HG02610 (cell line): ENCODE data around the gene EVA1A.

Experiments
- ATAC-seq: cut with Tn5 transposase; IDR thresholded peaks from one replicate; pipeline ENCODE4 v1.9.1; 2021; ENCODE audit warnings: mild to moderate bottlenecking, moderate library complexity; ENCODE audit not compliant: unreplicated experiment

Gene EVA1A

DNA sequence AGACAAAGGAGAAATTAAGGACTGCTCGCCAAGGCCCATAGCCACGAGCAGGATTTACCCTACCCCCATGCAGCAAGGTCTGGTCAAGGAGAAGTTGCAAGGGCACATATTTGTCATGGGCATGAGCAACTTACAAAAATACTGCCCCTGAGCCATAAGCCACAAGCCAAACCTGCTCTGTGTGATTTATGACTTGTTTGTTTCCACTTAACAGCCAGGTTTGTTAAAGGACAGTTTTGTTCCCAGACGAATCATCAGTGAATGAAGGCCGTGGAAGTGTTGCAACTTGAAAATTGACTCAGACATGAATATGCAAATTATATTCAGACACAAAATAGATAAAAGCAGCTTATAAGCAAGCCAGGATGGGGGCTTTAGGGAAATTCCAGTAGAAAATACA lies 31.3 kb upstream of the EVA1A start:
- ATAC-seq: no peak

- no peak for ATAC-seq
These were observed 28.8 kb upstream of the EVA1A start for GRCh38 chr2:75589391-75590105.

- no peak for ATAC-seq
These were observed 27.3 kb upstream of the EVA1A start for GRCh38 chr2:75587954-75588587.

GRCh38 chr2:75586971-75587370 lies 26.2 kb upstream of the EVA1A start:
- no peak for ATAC-seq

- ATAC-seq: no peak
These were observed 22.1 kb upstream of the EVA1A start for GRCh38 chr2:75582840-75583239.

DNA sequence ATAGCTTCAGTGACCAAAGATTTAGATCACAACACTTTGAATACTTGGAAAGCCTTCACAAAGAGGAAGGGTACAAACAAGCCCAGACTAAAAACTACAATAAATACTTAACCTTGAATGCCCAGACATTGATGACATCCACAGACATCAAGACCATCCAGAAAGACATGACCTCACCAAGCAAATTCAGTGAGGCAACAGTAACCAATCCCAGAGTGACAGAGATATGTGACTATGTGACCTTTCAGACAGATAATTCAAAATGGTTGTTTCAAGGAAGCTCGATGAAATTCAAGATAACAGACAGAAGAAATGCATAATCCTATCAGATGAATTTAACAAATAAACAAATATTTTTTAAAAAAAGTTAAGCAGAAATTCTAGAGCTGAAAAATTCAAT lies 19.9 kb upstream of the EVA1A start:
- ATAC-seq: no peak

- ATAC-seq: no peak
These were observed 19.4 kb upstream of the EVA1A start for GRCh38 chr2:75580156-75580555.

DNA sequence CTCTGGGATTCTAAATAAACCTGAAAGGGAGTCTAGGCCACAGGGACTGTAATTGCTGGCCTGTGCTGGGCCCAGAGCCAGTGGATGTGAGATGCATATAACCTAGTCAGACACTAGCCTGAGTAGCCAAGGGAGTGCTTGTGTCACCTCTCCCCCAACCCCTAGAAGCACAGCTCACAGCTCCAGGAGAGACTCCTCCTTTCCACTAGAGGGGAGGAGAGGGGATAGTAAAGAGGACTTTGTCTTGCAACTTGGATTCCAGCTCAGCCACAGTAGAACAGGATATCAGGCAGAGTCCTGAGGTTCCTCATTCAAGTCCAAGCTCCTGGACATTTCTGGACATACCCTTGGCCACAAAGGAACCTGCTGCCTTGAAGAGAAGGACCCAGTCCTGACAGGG lies 18.4 kb upstream of the EVA1A start:
- no peak for ATAC-seq

DNA sequence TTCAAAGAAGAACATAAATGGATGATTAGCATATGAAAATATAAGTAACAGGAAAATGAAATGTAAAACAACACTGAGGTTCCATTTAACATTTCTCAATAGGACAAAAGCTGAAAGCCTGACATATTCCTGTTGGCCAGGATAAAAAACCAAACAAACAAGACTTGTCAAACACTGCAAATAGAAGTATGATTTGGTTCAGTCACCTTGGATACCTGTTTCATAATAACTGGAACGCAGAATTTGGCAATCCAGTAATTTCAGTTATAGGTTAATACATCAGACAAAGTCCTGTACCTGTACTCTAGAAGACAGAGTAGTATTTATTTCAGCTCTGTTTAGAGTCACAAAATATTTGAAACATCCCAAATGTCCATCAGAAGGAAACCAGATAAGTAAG lies 16.5 kb upstream of the EVA1A start:
- ATAC-seq: no peak

- ATAC-seq: no peak
These were observed 13.4 kb upstream of the EVA1A start for GRCh38 chr2:75574106-75574505.

DNA sequence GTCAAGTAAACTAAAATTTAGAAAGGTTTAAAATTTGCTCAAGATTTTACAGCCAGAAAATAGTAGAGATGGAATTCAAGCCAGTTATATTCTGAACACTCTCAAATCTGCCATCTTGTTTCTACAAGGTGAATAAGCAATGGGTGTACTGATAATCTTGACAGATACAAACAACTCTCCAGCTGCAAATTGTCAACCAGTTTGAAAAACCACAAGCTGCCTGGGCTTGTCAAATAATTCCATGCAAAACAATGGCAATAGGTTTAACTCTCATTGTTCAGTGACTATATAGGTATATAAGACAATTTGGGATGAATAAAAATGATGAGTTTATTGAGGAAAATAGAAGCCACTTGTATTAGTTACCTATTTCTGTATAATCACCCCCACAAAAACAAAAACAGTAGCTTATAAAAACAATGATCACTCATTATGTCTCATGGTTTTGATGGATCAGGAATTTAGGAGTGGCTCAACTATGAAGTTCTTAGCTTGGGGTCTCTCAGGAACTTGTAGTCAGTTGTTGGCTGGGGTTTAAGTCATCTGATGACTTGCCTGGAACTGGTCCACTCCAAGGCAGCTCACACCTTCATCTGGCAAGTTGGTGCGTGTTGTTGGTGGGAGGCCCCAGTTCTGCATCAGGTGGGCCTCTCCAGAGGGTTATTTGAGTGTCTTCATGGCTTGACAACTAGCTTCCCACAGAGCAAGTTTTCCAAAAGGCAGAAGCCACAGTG lies 12.6 kb upstream of the EVA1A start:
- ATAC-seq: no peak

DNA sequence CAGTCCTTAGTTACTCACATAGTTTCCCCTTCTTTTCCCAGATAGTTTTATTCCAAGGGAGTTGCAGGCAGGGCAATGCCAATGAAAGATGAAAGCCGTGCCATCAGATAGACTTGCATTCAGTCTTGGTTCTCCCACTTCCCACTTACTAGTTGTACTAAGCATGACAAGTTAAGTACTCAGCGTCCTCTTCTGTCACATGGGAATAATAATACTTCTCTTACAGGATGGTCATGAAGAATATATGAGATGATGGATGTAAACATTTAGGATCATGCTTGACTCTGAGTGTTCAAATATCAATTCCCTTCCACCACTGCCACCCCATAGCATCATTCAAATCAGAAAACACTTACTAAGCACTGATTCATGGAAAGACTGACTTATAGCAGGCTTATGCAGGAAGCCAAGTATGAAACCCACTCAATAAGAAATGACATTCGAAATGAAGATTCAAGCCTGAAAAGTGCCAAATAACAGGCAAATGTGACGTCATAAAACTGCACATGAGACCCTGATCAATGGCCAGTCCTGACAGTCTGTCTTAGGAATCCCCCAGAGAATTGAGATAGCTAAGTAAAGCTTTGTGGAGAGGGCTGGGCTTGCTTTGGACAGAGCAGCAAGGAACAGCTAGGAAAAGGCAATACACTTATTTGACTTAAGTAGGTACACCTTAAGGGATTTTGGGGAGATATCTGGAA lies 11.1 kb upstream of the EVA1A start:
- no peak for ATAC-seq

DNA sequence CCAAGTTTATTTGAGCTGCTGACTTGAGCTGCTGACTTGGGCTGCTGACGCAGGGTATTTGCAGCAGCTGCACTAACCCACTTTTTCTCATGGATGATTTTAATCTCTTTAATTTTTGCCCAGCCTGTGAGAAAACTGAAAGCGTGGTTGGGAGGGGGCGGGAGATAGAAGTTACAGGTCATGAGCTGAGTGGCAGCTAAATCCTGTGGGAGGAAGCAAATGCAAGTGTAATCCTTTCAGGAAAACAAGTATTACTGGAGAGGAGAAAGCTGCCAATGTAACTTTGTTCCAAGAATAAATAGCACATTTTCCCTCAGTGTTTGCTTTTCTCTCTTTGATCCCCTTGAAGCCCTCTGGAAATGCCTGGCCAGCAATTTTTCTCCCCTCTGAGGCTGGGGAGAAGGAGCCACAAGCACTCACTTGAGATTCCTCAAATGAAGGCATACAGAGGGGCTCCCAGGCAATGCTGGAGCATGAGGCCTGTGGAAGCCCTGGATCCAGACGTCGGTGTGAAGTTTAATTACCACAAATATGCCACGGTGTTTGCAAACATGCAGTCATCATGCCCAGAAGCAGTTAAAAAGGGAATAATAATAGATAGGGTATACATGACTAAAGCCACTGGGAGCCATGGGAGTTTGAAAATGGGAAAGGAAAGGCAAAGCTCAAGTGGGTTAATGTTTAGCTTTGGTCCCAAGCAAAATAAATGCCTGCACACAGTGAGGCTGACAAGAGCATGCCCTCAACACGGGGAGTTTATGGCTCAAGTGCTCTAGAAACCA lies 10.4 kb upstream of the EVA1A start:
- ATAC-seq: no peak

- no peak for ATAC-seq
These were observed 9.5 kb upstream of the EVA1A start for GRCh38 chr2:75570024-75570947.

DNA sequence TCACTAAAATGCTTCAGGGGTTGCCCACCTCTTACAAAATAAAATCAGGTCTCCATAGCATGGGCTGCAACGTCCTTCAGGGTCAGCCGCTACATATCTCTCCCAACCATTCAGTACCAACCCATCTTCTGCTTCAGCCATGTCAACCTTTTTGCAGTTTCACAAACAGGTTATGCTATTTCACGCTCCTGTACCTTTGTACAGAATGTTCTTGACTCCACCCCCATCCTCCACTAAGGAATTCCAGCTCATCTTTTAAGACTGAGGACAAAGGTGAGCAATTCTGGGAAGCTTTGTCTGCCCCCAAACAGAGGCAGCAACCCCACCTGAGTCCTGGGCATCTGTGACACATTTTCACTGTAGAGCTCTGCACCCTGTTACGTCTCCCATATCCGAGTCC lies 8.8 kb upstream of the EVA1A start:
- ATAC-seq: no peak

GRCh38 chr2:75568174-75568573 lies 7.4 kb upstream of the EVA1A start:
- no peak for ATAC-seq

- no peak for ATAC-seq
These were observed 5.0 kb upstream of the EVA1A start for GRCh38 chr2:75565472-75566462.

DNA sequence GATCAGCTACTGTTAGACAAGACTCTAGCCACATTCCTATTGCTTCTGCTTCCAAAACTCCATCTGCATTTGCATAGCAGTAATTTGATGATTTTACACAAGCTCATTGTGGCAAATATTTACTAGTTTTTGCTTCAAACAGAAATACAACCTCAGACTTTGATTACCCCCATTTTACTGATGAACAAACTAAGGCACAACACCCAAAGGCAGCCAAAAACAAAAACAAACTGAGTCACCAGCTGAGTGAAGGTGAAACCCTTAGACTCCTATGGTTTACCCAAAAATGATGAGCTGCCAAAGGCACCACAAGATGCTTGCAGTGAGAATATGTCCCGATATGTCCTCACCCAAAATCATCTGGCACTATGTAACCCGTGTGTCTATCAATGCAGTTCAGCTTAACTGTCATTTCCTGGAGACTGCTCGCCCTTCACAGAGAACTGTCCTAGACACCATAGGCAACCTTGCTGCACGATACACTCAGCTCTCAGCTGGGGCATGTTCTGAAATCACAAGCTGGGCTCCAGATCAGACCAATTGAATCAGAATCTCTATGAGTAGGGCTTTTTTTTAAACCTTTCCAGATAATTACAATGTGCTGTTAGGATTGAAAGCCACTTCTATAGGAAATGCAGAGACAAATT lies 4.1 kb upstream of the EVA1A start:
- no peak for ATAC-seq
